Measurements from ENCODE around the gene SLC6A13.
"Not testable (repeated sequence)": the region's sequence is repeated elsewhere in the genome, so short reads cannot be mapped to it uniquely, and the experiment has no call there.

The SLC6A13 gene

DNA sequence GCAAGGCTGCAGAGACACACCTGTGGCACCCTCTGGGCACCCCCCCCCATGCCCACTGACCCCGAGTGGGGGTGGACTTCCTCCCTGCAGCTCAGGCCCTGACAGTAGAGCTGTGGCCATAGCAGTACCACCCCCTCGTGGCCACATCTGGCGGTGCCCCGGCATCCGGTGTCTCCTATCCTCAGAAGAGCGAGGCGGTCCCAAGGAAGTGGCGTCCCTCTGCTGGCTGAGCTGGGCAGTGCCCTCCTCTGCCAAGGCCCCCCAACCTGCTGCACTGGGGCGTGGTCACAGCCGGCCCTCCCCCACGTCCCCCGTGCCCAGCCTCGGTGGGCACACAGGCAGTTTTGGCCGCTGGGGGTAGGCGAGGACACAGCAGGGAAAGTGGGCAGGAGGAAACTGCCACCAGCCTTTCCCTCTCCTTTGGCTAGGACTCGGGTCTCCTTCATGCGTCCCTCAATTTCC, 42.7 kb downstream of the SLC6A13 start:
- H3K9me3 ChIP-seq (ENCODE audit: severe bottlenecking), result no peaks in the 10 kb centered on the region
- H3K4me3 ChIP-seq (ENCODE audit: low read depth, low read length), result no peak overlapping the region
- H3K36me3 ChIP-seq, result no peaks in the 10 kb centered on the region
- no peaks in the 10 kb centered on the region for H3K27me3 ChIP-seq (ENCODE audit: insufficient read depth, low read depth, severe bottlenecking)
- H3K27ac ChIP-seq, result no peak overlapping the region; the same call in 1 of the 2 replicates
- TF ChIP-seq, protein P1, sequence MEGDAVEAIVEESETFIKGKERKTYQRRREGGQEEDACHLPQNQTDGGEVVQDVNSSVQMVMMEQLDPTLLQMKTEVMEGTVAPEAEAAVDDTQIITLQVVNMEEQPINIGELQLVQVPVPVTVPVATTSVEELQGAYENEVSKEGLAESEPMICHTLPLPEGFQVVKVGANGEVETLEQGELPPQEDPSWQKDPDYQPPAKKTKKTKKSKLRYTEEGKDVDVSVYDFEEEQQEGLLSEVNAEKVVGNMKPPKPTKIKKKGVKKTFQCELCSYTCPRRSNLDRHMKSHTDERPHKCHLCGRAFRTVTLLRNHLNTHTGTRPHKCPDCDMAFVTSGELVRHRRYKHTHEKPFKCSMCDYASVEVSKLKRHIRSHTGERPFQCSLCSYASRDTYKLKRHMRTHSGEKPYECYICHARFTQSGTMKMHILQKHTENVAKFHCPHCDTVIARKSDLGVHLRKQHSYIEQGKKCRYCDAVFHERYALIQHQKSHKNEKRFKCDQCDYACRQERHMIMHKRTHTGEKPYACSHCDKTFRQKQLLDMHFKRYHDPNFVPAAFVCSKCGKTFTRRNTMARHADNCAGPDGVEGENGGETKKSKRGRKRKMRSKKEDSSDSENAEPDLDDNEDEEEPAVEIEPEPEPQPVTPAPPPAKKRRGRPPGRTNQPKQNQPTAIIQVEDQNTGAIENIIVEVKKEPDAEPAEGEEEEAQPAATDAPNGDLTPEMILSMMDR (IDR thresholded peaks at IDR 0.05; ENCODE audit: low read depth, low read length), result peak; percentile 97
- DNase-seq, result peak; percentile 94

DNA sequence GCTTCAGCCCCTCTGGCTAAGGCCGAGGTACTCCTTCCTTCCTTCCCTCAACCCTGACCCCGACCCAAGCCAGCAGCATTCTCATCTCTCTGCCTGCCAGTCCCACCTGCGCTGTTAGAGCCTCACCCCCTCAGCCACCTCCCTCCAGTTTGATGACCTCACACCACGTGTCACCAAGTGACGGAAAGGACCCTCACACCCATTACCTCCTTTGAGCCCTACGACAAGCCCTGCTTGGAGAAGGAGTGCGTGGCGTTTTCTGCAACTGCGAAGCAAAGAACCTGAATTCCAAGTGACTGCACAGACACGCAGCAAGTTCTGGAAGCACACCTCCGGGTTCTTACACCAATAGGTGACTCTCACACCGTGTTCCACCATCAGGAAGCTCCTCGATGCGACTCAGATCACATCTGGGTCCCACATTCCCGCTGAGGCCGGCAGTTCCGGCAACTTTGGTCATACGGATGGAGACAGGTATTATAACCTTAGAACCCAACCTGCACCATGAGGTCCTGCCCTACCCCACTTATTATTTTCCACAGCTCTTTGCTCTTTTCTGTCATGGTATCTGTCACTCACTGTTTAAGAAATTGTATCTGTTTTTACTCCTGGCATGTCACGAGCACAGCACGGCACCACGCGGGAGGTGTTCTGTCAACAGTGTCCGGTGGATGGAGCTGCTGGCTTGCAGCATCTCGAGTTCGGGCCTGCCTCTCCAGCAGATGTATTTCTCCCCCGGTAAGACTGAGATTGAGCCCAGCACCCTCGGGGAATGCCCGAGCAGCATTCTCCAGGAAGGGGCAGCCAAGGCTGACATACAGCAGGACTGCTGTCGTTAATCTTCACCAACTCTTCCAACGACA, 43.7 kb downstream of the SLC6A13 start:
- Histone ChIP-seq H3K27me3 (ENCODE audit: insufficient read depth, low read depth, severe bottlenecking) (no peaks in the 10 kb centered on the region), H3K36me3 (no peaks in the 10 kb centered on the region), H3K9me3 (ENCODE audit: severe bottlenecking) (no peaks in the 10 kb centered on the region), H3K27ac (no peak overlapping the region), H3K4me3 (ENCODE audit: low read depth, low read length) (no peak overlapping the region)
- DNase-seq, result no peak
- TF ChIP-seq, protein P1 (IDR thresholded peaks at IDR 0.05; ENCODE audit: low read depth, low read length), result no peak

DNA sequence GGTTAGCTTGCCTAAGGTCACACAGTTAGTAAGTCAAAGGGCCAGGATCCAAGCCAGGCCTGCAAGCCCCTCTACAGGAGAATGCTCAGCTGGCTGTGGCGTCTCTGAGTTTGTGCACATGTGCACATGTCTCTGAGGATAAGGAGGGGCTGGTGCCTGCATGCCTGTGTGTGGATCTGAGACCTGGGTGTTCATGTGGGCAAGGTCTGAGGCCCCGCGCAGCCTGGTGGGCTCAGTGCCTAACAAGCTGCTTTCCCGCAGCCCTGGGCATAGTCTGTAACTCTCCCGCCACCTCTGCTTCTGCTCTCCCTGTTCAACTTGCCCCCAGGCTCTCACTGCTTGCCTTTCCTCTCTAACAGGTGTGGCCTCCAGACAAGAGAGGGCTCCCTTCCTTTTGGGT, 44.4 kb downstream of the SLC6A13 start:
- no peaks in the 10 kb centered on the region for H3K27me3 ChIP-seq (ENCODE audit: insufficient read depth, low read depth, severe bottlenecking)
- DNase-seq, result no peak
- H3K4me3 ChIP-seq (ENCODE audit: low read depth, low read length), result no peak overlapping the region
- no peaks in the 10 kb centered on the region for H3K36me3 ChIP-seq
- TF ChIP-seq, protein P1 (IDR thresholded peaks at IDR 0.05; ENCODE audit: low read depth, low read length), result no peak
- no peaks in the 10 kb centered on the region for H3K9me3 ChIP-seq (ENCODE audit: severe bottlenecking)
- H3K27ac ChIP-seq, result no peak overlapping the region

DNA sequence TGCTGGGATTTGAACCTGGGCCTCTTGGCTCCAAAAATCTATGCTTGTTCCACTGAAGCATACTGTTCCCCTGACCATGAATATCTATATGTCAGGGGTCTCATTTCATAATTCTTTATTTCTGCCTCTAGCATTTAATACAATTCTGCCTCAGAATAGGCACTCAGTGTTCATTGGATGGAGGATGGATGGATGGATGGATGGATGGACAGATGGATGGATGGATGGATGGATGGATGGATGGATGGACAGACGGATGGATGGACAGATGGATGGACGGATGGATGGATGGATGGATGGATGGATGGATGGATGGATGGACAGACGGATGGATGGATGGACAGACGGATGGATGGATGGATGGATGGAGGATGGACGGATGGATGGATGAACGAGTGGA, 45.6 kb downstream of the SLC6A13 start:
- H3K27me3 ChIP-seq (ENCODE audit: insufficient read depth, low read depth, severe bottlenecking); H3K9me3 ChIP-seq (ENCODE audit: severe bottlenecking); H3K4me3 ChIP-seq (ENCODE audit: low read depth, low read length); DNase-seq; H3K27ac ChIP-seq; H3K36me3 ChIP-seq: not testable (repeated sequence)

DNA sequence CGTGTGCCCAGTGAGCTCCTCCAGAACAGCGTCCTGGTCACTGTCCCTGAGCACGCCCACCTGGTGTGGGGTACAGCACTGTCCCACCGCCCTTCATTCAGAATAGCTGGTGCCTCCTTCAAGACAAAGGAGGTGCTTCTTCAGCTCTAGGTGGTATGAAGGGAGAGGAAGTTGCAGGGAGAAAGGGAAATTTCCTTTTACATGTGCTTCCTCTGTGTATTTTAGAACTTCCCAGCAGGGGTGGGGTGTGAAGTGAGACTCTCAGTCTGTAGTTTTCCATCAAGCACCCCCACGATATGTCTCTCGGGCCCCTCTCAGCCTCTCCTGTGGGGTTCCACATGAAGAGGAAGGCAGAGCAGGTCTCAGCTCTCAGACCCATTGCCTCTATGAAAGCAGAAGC, 47.5 kb downstream of the SLC6A13 start:
- Histone ChIP-seq H3K36me3 (no peaks in the 10 kb centered on the region), H3K4me3 (ENCODE audit: low read depth, low read length) (no peak overlapping the region), H3K9me3 (ENCODE audit: severe bottlenecking) (no peaks in the 10 kb centered on the region), H3K27me3 (ENCODE audit: insufficient read depth, low read depth, severe bottlenecking) (no peaks in the 10 kb centered on the region), H3K27ac (no peak overlapping the region)
- TF ChIP-seq, protein P1 (IDR thresholded peaks at IDR 0.05; ENCODE audit: low read depth, low read length), result no peak
- no peak for DNase-seq

DNA sequence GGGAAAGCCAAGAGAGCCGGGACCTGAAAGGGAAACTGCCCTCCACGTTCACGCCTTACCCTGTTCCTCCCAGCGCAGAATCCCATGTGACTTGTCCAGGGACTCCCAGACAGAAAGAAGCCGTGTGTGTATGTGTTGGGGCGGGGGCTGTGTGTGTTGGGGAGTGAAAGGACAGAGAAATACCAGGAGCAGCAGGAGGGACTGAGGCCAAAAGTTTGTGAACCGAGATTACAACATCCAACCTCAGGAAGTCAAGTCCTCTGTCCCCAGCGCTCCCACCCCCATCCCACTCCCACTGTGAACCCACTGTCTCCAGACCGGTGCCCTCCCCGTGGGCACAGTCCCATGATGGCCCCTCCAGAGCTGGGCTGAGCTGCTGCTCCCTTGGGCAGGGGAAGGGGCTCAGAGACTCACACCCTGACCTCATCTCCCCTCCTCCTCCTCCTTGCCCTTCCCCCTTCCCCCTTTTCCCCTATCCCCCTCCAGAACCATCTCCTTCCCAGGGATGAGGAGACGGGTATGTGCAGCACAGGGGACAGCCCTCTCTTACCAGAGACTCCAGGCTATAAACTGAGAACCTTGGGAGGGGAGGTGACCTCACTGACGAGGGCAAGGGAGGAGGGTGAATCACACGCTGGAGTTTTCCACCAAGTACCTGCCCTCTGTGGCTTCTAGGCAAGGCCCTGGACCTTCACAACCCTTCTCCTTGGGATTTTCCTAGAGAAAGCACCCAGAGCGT, 48.5 kb downstream of the SLC6A13 start, which contains the start of gene SLC6A12:
SLC6A12 (minus strand) TSS at position 155 of the 739 bp plus-strand sequence. CDS start 4,171 bp downstream, outside the sequence.
- Histone ChIP-seq H3K36me3 (no peaks in the 10 kb centered on the region), H3K27me3 (ENCODE audit: insufficient read depth, low read depth, severe bottlenecking) (no peaks in the 10 kb centered on the region), H3K27ac (no peak within 1 kb of the TSS), H3K4me3 (ENCODE audit: low read depth, low read length) (no peak within 1 kb of the TSS), H3K9me3 (ENCODE audit: severe bottlenecking) (no peaks in the 10 kb centered on the region)
- no peak for DNase-seq
- TF ChIP-seq, protein P1 (IDR thresholded peaks at IDR 0.05; ENCODE audit: low read depth, low read length), result no peak

Measured in WERI-Rb-1 (cell line).